Heart left ventricle (tissue), 13 donors: ENCODE measurements around the gene ASIC4.

Experiments
- POLR2A ChIP-seq, 2 donors: fragments of 450-650 bp; IDR thresholded peaks; one replicate each; pipeline ENCODE4 v1.6.1; 2017; ENCODE audit warnings: antibody characterized with exemption in 2 of 2, mild to moderate bottlenecking in 2 of 2, moderate library complexity in 2 of 2
- TF ChIP-seq, protein P1 (sequence below), 12 donors: fragments of 200-600 bp; sonication (generic) in 4 of 12; IDR thresholded peaks; one replicate each; pipeline versions ENCODE4 v1.5.0 to v1.8.0; 2018 to 2022; ENCODE audit warnings: antibody characterized with exemption in 12 of 12, mild to moderate bottlenecking in 5 of 12
- donor health status: ischemic (EF 13 %, LVEDD 7.1; RV severe dilation, severe dysfunction).
- donor health status: DM: no; HTN: yes; CAD: no.
- donor health status: DM: no; HTN: no; CAD: no.
- donor health status: ischemic (EF 25% LVEDD 6.9; RV normal size, moderate dysfunction).
- donor health status: ischemic (EF 25% LVEDD 5.7; RV mildly dilated, moderate dysfunction).
- donor health status: ischemic (EF 35%, LVEDD 5.7; RV mildly dilated, moderate dysfunction).
- donor health status: nonischemic (EF 11% LVEDD 7.7; RV severe dilation, severe dysfunction).
- donor health status: DM: yes; HTN: yes; CAD: no.
- donor health status: PGD.
- donor health status: ischemic (EF 29% LVEDD 5.4; RV normal size, mild dysfunction).
- donor health status: nonischemic (EF 23%, LVEDD 6.1; RV moderate dilation, normal function).

DNA sequence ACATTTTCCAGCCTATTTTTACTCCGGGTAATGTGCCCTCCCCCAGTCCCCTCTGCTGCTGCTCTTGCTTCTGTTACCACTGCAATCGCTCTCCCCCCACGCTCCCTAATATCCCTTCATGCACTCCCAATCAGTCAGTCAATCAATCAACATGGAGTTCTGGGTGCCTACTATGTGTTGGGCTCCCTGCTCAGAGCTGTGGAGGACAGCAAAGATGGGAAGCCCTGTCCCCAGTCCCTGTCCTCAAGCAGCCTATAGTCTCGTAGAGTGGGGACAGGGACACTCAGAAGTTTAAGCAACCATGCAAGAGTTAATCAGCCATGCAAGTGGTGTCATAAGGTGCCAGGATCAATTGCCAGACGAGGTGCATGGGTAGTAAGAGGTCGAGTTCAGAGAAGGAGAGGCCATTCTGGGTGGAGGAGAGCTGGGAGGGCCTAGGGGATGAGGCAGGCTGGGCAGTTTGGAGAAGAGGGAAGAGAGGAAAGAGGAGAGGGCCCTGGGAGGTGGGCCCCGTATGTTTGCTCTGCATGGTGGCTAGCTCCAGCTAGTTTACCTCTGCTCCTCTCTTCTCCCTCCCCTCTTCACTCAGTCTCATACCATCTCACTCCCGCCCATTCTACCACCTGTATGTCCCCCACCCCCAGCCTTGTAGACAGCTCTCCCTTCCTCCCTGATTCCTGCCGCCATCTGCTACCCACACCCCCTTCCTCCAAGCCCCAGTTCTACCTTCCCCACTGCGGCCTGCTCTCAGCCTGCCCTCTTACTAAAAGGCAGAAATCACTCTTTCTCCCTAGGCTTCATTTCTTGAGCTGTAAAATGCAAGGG is 3.9 kb downstream of the ASIC4 start:
- TF ChIP-seq, protein P1, sequence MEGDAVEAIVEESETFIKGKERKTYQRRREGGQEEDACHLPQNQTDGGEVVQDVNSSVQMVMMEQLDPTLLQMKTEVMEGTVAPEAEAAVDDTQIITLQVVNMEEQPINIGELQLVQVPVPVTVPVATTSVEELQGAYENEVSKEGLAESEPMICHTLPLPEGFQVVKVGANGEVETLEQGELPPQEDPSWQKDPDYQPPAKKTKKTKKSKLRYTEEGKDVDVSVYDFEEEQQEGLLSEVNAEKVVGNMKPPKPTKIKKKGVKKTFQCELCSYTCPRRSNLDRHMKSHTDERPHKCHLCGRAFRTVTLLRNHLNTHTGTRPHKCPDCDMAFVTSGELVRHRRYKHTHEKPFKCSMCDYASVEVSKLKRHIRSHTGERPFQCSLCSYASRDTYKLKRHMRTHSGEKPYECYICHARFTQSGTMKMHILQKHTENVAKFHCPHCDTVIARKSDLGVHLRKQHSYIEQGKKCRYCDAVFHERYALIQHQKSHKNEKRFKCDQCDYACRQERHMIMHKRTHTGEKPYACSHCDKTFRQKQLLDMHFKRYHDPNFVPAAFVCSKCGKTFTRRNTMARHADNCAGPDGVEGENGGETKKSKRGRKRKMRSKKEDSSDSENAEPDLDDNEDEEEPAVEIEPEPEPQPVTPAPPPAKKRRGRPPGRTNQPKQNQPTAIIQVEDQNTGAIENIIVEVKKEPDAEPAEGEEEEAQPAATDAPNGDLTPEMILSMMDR (IDR thresholded peaks at IDR 0.05) = no peak
- TF ChIP-seq POLR2A (IDR thresholded peaks at IDR 0.05) = no peak
